Fibroblast of lung (primary cell): ENCODE measurements around the gene CST3.

Experiments
- CTCF ChIP-seq, 2 donors: IDR thresholded peaks in 1 of 2; conservative IDR thresholded peaks in 1 of 2; 1 replicate in 1 of 2; 2 replicates in 1 of 2; pipeline ENCODE4 v1.5.1; 2011 to 2012; ENCODE audit warnings: low read length in 2 of 2, control low read depth in 1 of 2, inconsistent platforms in 1 of 2, low read depth in 1 of 2, mild to moderate bottlenecking in 1 of 2
- EZH2 ChIP-seq: IDR thresholded peaks from 2 replicates; pipeline ENCODE4 v1.5.1; 2012; ENCODE audit warnings: low read length, control low read depth, mild to moderate bottlenecking; ENCODE audit errors: missing control alignments

- TF ChIP-seq CTCF (conservative IDR thresholded peaks at IDR 0.05 in 1 of 2, IDR thresholded peaks at IDR 0.05 in 1 of 2; ENCODE audit: low read depth in 1 of 2, low read length in 2 of 2) (no peak), EZH2 (no peak)
These were observed 8.5 kb upstream of the CST3 start for GRCh38 chr20:23646106-23646873.
